Measurements from ENCODE around the gene CHMP2A. TPM values are rescaled to one million over a fixed set of nuclear protein-coding genes. Genes with fewer than 3 reads are reported as not detected.

Gene CHMP2A
- total RNA-seq, 1 donor from 2014 or later: 86.5 TPM

- H3K9me3 Mint-ChIP-seq: no peaks in the 10 kb centered on the region
- TF ChIP-seq, protein P1, sequence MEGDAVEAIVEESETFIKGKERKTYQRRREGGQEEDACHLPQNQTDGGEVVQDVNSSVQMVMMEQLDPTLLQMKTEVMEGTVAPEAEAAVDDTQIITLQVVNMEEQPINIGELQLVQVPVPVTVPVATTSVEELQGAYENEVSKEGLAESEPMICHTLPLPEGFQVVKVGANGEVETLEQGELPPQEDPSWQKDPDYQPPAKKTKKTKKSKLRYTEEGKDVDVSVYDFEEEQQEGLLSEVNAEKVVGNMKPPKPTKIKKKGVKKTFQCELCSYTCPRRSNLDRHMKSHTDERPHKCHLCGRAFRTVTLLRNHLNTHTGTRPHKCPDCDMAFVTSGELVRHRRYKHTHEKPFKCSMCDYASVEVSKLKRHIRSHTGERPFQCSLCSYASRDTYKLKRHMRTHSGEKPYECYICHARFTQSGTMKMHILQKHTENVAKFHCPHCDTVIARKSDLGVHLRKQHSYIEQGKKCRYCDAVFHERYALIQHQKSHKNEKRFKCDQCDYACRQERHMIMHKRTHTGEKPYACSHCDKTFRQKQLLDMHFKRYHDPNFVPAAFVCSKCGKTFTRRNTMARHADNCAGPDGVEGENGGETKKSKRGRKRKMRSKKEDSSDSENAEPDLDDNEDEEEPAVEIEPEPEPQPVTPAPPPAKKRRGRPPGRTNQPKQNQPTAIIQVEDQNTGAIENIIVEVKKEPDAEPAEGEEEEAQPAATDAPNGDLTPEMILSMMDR (IDR thresholded peaks at IDR 0.05; ENCODE audit: unreplicated experiment): no peak
- no peaks in the 10 kb centered on the region for H3K27me3 Mint-ChIP-seq (ENCODE audit: low read depth)
- peaks cover 41% of the 10 kb centered on the region for H3K4me1 Mint-ChIP-seq
- no peaks in the 10 kb centered on the region for H3K36me3 Mint-ChIP-seq
- H3K4me3 Mint-ChIP-seq: peak overlapping the region; percentile 37
- no peak for DNase-seq (ENCODE audit: low spot score in 2 of 2, unreplicated experiment in 2 of 2)
- H3K27ac Mint-ChIP-seq: no peak overlapping the region
Measured at GRCh38 chr19:58516964-58517833, 37.7 kb downstream of the CHMP2A start.

DNA sequence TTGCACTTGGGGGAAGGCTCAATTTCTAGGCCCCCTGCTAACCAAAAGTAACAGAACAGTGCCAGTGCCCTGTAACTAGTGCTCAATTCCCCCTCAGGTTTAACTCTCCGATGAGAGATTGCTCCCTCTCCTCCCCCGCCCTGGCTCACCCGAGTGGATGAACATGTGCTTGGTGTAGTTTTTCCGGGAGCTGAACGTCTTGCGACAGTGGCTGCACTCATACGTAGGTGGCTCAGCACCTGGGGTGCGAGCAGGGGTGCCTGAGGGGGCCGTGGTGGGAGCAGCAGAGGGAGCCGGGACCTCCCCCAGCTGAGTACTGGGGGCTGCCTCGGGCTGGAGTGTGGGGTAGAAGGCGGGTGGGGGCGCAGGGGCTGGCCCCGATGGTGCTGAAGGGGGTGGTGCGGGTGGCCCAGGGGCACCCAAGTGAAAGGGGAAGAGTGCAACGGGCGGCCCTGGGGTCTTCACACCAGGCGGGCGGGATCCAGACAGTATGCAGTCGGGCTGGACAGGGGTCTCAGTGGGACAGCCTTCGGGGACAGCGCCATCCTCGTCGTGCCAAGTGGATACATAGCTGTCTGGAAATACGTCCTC, 38.6 kb downstream of the CHMP2A start:
- TF ChIP-seq, protein P1 (IDR thresholded peaks at IDR 0.05; ENCODE audit: unreplicated experiment): no peak
- no peaks in the 10 kb centered on the region for H3K36me3 Mint-ChIP-seq
- no peaks in the 10 kb centered on the region for H3K9me3 Mint-ChIP-seq
- peaks cover 41% of the 10 kb centered on the region for H3K4me1 Mint-ChIP-seq
- H3K27ac Mint-ChIP-seq: peak overlapping the region; percentile 60
- H3K27me3 Mint-ChIP-seq (ENCODE audit: low read depth): no peaks in the 10 kb centered on the region
- peak overlapping the region; percentile 48 for H3K4me3 Mint-ChIP-seq
- no peak for DNase-seq (ENCODE audit: low spot score in 2 of 2, unreplicated experiment in 2 of 2)

DNA sequence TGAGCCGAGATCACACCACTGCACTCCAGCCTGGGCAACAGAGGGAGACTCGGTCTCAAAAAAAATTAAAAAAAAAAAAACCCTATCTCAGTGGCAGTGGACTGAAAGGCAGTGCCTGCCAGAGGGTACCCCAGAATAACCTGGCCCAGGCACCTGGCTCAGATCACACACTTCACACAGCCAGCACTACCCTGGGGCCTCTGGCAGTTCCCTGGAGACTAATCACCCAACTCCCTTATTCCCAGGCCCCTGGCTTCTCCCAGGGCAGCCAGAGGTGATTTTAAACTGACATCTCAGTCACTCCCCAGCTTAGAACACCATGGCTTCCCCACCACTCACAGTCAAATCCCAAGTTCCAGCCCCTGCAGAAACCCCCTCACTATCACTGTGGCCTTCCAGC, 39.6 kb downstream of the CHMP2A start:
- TF ChIP-seq, protein P1 (IDR thresholded peaks at IDR 0.05; ENCODE audit: unreplicated experiment): no peak
- Mint-ChIP-seq H3K4me3 (peak overlapping the region; percentile 71), H3K27me3 (ENCODE audit: low read depth) (no peaks in the 10 kb centered on the region), H3K9me3 (no peaks in the 10 kb centered on the region), H3K27ac (peak overlapping the region; percentile 60), H3K4me1 (peaks cover 37% of the 10 kb centered on the region), H3K36me3 (no peaks in the 10 kb centered on the region)
- no peak for DNase-seq (ENCODE audit: low spot score in 2 of 2, unreplicated experiment in 2 of 2)

GRCh38 chr19:58514564-58515022, 40.3 kb downstream of the CHMP2A start:
- no peak for DNase-seq (ENCODE audit: low spot score in 2 of 2, unreplicated experiment in 2 of 2)
- H3K4me3 Mint-ChIP-seq: peak overlapping the region; percentile 71
- peaks cover 32% of the 10 kb centered on the region for H3K4me1 Mint-ChIP-seq
- H3K27ac Mint-ChIP-seq: peak overlapping the region; percentile 67
- no peaks in the 10 kb centered on the region for H3K36me3 Mint-ChIP-seq
- no peaks in the 10 kb centered on the region for H3K9me3 Mint-ChIP-seq
- no peaks in the 10 kb centered on the region for H3K27me3 Mint-ChIP-seq (ENCODE audit: low read depth)
- TF ChIP-seq, protein P1 (IDR thresholded peaks at IDR 0.05; ENCODE audit: unreplicated experiment): no peak

GRCh38 chr19:58513694-58514563, 41.0 kb downstream of the CHMP2A start:
- peak; percentile 90 to 96 for DNase-seq (ENCODE audit: low spot score in 2 of 2, unreplicated experiment in 2 of 2)
- Mint-ChIP-seq H3K27ac (peak overlapping the region; percentile 76), H3K4me1 (peaks cover 30% of the 10 kb centered on the region), H3K27me3 (ENCODE audit: low read depth) (no peaks in the 10 kb centered on the region), H3K36me3 (no peaks in the 10 kb centered on the region), H3K4me3 (peak overlapping the region; percentile 71), H3K9me3 (no peaks in the 10 kb centered on the region)
- TF ChIP-seq, protein P1 (IDR thresholded peaks at IDR 0.05; ENCODE audit: unreplicated experiment): peak; percentile 95
